ENCODE measurements around the gene SERF2. TPM values are rescaled to one million over a fixed set of nuclear protein-coding genes. Genes with fewer than 3 reads are reported as not detected.

Gene SERF2
- total and polyA plus RNA-seq, 2 of the 13 experiments (the other 11 are each of a cell fraction or from before 2014, with no cell fraction given) = 811 to 1,257 TPM

GRCh38 chr15:43800286-43801141 is 8.4 kb downstream of the SERF2 start, which contains the start of gene HYPK (continued):
- TF ChIP-seq POGK (CRISPR knock-in tag; conservative IDR thresholded peaks at IDR 0.05) (peak; percentile 58; the same call in 1 of the 2 replicates), ZNF746 (CRISPR knock-in tag; IDR thresholded peaks at IDR 0.05) (0 out of 2 replicates have a peak, but pooled peaks have one; percentile 16), ZBTB40 (IDR thresholded peaks at IDR 0.05) (peak; percentile 45), ZBTB40 (CRISPR knock-in tag; IDR thresholded peaks at IDR 0.05) (peak; percentile 72; the same call in 1 of the 2 replicates), HOMEZ (CRISPR knock-in tag; IDR thresholded peaks at IDR 0.05; ENCODE audit: low read depth) (no peak; the same call in 1 of the 2 replicates), TFDP1 (CRISPR knock-in tag; IDR thresholded peaks at IDR 0.05; ENCODE audit: borderline replicate concordance) (peak; percentile 59; the same call in 1 of the 2 replicates), ZNF710 (CRISPR knock-in tag; IDR thresholded peaks at IDR 0.05; ENCODE audit: borderline replicate concordance) (0 out of 2 replicates have a peak, but pooled peaks have one; percentile 43)

All from HepG2 (cell line).